ENCODE results near the gene NCAM1.

NCAM1 gene

DNA sequence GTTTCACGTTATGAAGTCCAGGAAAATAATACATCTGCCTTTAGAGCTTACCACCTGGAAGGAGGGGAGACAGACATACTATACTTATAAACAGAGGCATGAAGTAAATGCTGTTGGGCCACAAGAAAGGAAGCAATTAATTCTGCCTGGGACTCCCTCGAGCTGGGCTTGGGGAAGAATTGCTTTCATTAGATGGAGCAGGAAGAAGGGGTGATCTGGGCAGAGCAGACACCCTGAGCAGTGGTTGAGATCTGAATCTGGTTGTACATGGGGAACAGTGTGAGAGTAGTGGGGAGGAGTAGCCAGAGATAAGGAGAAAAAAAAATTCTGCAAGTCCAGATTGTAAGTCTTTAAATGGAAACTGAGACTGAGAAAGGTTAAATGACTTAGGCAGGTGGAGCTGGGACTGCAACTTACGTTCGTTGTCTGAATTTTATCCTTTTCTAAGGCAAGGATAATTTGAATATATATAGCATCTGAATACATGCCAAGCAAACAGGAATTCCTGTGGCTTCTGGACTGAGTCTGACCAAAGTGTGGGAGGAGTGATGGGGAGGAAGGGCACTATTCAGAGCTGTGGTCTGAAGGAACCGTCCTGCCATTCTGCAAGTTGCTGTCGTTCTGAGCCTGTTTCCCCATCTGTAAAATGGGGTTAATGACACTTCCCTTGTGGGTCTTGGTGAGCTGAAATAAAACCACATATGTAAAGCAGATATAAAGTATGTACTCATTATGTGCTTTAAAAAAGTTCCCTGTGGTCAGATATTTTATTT, 7.9 kb downstream of the NCAM1 start:
- DNase-seq (ENCODE audit: low read depth in 2 of 2, low spot score in 1 of 2): no peak

DNA sequence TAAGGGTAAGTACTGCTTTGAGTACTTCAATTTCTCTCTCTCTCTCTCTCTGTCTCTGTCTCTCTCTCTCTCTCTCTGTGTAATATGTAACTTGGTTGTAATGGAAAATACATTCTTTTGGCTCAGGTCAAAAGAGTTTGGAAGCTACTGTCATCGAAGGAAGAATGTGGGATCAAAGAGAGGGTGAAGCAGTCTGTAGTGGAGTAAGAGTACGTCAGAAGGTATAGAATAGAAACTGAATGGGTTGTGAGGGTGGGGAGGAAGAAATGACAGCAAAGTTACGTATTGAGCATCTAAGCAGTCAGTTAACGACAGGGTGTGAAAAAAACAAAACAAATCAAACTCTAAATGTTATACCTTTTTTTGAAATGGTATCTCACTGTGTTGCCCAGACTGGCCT, 10.0 kb downstream of the NCAM1 start:
- no peak for DNase-seq (ENCODE audit: low read depth in 2 of 2, low spot score in 1 of 2)

DNA sequence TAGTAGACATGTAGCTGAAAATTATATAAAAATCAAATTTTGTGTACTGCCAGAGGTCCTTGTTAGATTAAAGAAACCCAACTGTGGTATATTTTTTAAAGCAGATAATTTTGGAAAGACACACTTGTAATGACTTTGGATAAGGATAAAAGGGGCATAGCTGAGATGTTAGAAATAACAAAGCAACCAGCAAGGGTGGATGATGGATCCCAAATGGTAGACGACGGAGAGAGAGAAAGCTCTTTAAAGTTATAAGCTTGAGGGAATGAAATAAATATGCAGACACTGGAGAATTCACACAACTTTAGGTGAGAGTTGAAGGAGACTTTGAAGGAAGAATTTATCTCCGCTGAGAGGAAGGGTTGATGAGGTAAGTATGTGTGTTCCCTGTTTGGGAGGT, 10.6 kb downstream of the NCAM1 start:
- DNase-seq (ENCODE audit: low read depth in 2 of 2, low spot score in 1 of 2): no peak

DNA sequence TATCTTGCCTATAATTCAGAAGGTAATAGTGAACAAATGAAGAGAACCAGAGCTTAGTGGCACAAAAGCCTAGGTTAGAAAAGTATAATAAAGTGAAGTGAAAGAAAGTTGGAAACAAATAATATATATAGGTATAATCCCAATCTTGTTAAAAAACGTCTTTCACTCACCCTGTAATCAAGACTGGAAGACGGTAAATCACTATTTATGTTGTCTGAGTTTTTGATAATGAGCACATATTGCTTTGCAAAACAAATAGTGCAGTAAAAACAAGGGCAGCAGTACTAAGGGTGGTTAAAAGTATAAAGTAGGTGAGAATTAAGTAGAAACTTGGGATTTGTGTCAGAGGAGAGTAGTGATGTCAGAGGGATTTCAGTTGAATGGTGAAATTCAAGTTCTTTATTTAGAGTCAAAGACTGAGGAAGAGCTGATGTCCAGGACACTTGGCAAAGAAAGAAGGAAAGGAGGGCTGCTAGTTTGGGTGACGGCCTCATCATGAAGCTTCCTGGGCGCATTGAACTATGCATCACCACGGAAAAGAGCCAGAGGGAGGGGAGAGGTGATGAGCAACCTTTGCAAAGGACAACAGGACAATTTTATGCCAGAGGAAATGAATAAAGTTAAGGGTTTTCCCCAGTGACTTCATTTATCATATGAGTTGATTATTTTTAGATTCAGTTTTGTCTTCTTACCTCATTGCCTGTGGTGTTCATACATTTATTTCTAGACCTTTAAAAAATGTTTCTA, 11.4 kb downstream of the NCAM1 start:
- DNase-seq (ENCODE audit: low read depth in 2 of 2, low spot score in 1 of 2): no peak

DNA sequence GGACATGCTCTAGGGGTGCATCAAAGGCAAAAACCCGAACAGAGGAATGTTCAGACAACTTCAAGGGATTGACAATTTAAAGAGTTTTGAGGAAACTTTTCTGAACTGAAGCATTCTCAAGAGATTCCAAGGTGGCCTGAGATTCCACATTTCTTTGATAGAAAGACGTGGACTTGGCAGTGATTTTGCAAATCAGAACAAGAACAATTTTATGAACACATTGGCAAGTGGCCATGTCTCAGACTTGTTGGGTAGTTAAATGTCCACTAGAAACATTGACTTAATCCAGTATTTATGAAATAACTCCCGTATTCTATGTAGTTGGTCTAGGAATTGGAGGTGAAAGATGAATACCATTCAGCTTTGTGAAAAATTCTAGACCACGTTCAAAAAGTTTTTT, 13.8 kb downstream of the NCAM1 start:
- no peak for DNase-seq (ENCODE audit: low read depth in 2 of 2, low spot score in 1 of 2)

DNA sequence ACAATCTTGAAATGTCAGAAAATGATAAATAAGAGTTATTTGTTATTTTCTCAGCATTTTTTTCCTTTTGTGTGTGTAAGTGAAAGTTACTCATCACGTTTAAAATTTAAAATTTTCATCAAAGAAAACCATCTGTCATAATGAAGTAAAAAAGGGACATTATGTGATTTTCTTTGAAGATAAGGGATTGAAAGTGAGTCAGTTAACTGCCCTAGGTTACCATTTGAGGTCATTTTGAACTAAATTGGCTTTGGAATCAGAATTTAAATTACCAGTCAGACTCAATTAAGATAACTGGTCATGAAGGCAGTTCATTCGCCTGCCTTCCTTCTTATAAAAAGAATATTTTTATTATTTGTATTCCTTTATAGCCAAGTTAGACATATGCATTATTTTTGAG, 14.3 kb downstream of the NCAM1 start:
- DNase-seq (ENCODE audit: low read depth in 2 of 2, low spot score in 1 of 2): no peak

DNA sequence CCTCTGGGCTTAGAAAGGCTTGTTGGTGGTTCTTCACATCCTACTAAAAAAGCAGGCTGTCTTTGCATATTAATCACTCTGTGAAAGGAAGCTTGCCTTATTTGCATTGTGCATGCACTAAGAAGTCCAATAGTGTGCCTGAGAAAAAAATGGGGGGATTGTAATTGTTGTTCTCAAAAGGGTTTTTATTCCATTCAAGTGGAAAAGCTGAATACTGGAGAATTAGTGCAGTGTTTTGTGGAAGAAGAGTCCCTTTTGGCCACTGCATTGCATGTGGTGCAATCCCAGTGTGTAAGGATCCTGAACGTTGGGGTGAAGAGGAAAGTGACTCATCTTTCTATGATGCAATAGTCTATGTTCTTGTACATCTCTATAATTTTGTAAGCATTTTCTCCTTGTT, 16.5 kb downstream of the NCAM1 start:
- no peak for DNase-seq (ENCODE audit: low read depth in 2 of 2, low spot score in 1 of 2)

DNA sequence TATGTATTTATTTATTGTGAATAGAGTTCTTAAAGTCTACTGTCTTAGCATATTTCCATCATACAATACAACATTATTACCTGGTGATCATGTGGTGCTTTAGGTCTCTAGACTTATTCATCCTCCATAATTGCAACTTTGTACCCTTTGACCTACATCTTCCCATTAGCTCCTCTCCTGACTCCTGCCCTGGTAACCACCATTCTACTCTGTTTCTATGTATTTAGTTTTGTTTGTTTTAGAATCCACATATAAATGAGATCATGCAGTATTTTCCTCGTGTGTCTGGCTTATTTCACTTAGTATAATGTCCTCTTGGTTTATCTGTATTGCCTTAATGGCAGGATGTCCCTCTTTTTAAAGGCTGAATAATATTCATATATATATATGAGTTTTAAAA, 22.7 kb downstream of the NCAM1 start:
- DNase-seq (ENCODE audit: low read depth in 2 of 2, low spot score in 1 of 2): no peak

DNA sequence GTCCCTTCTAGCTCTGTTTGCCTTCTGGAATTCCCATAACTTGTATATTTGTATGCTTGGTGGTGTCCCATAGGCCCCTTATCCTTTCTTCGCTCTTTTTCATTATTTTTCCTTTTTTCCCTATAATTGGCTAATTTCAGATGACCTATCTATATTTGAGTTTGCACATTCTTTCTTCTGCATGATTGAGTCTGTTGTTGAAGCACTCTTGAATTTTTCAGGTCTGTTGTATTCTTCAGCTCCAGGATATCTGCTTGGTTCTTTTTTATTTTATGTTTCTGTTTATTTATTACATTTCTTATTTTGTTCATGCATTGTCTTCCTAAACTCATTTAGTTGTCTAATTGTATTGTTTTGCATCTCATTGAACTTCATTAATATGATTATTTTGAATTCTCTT, 28.0 kb downstream of the NCAM1 start:
- no peak for DNase-seq (ENCODE audit: low read depth in 2 of 2, low spot score in 1 of 2)

DNA sequence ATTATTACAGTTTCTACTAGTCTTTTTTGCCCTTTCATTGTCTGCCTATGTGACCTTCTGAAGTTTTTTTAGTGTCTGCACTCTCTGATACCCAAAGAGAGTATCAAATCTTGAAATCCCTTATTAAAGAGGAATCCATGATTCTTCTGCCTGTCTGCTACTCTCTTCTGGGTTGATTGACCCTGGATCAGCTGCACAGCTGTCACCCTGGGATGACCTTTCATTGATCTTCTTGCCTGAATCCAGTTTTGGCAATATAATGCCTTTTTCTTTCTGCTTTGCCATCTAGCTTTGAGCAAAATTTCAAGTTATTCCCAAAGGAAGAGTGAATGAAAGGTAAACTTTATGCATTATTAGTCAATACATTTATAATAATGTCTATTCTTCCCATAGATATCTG, 32.6 kb downstream of the NCAM1 start:
- DNase-seq (ENCODE audit: low read depth in 2 of 2, low spot score in 1 of 2): no peak

DNA sequence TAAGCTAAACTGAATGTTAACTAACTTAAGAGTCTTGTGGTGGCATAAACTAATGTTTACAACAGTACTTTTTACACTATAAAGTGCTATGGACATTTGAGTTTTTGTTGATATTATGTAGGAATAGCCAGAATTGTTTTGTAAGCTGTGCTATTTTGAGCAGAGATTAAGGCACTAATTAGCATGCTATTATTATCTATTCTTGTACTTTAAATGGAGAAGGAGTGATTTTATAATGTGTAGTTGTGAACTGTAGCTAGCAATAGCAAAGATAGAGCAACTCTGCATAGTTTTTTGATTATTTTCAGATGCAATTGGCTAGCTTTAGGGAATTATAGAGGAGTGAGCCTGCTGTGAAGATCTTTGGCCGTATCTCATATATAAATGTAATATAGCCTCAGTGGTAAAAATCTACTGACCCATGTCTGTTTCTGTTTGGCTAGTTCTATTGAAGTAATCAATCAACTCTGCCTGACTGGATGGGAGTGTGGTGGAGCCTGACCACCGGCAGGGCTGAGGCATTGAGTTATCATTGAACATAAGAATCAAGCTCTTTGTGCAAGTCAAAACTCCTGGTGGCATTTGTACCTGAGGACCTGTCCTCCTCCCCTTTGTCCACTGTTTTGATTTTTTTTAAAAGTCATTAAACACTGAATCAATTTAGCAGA, 34.3 kb downstream of the NCAM1 start:
- DNase-seq (ENCODE audit: low read depth in 2 of 2, low spot score in 1 of 2): no peak

DNA sequence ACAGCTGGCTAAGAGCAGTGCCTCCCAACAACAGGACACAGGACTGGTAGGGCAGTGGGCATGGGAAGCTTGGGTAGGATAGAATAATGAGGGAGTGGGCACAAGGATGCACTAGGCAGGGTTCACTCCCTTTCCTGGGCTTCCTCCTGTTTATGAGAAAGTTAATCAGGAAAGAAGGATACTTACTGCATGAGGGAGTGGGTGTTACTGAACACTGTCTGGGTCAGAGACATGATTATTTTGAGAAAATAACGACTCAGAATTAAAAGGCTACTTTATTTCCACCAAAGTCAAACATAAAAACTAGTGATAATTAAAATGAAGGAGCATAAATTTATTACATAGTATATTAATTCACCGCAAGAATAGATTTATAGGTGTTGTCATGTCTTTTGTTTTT, 35.8 kb downstream of the NCAM1 start:
- no peak for DNase-seq (ENCODE audit: low read depth in 2 of 2, low spot score in 1 of 2)

DNA sequence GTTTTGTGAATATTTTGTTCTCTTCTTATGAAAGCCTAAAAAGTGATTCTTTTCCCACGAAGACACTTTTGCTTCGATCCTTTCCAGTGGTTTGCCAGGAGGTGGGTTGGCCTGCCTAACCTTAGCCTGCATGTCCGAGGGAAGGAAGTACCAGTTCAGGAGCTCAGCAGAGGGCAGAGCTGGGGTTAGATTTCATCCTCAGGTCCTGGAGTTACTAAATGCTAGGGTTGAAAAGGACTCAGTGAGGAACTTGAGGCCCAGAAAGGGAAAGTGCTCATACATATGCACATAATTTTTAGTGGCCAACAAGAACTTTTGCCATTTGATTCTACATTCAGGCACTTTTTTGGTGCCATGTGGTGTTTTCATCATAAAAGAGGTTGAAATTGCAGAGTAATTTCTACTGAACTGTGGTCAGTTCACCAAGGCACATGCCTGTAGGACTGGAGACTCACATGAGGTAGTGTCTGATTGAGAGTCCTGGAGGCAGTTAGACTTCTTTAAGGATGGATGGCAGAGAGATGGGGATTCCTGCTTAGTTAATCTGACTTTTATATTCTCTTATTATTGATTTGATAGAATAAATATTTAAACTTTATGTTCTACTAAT, 36.7 kb downstream of the NCAM1 start:
- no peak for DNase-seq (ENCODE audit: low read depth in 2 of 2, low spot score in 1 of 2)

DNA sequence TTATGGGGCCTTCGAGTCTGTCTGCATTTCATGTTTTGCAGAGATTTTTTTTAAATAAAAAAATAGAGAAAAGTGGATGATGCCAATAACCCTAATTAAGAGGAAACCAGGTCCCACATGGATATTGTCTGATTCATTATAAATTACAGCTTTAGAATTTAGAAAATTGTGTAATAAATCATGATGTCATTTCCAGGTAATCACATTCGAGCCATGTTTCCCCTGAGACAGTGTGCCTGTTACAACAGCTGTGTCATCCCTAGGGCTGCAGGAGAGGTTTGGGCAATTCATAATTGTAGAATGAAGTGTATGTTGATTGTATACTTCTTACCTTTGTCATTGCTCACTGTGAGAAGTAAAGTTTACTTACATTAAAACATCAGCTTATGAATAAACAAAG, 38.3 kb downstream of the NCAM1 start:
- DNase-seq (ENCODE audit: low read depth in 2 of 2, low spot score in 1 of 2): no peak

DNA sequence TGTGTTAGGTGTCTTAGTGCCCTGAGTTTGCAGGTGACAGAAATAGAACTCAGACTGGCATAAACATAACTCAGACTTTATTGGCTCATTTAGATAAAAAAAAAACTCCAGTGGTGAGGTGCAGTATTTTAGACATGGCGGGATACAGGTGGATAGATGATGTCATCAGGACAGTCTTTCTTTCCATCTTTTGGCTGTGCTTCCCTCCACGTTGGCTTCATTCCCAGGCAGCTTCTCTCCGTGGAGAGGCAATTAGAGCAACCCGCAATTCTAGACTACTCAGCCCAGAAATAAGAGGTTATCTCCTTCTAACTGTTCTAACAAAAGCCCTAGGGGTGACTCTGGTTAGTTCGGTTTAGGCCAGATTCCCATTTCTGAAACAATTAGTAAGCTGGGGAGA, 40.5 kb downstream of the NCAM1 start:
- DNase-seq (ENCODE audit: low read depth in 2 of 2, low spot score in 1 of 2): no peak

DNA sequence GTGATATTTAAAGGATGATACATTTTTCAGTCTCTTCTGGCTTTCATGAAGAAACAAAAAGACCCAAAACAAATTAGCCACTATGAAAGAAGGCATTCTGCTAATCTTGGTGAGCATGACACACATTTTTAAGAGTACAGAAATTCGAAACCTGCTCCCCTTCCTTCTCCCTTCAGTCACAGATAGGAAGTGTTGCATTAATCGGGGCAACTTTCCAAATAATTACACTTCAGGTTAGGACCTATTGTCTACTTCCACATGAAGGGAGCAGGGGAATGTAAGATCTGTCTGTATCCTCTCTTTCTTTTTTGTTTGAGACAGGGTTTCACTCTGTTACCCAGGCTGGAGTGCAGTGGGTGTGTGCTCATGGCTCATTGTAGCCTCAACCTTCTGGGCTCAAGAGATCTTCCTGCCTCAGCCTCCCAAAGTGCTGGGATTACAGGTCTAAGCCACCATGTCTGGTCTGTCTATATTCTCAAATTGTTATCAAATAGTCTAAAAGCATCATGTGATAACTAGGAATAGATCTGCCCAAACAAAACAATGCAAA, 45.8 kb downstream of the NCAM1 start:
- DNase-seq (ENCODE audit: low read depth in 2 of 2, low spot score in 1 of 2): no peak

DNA sequence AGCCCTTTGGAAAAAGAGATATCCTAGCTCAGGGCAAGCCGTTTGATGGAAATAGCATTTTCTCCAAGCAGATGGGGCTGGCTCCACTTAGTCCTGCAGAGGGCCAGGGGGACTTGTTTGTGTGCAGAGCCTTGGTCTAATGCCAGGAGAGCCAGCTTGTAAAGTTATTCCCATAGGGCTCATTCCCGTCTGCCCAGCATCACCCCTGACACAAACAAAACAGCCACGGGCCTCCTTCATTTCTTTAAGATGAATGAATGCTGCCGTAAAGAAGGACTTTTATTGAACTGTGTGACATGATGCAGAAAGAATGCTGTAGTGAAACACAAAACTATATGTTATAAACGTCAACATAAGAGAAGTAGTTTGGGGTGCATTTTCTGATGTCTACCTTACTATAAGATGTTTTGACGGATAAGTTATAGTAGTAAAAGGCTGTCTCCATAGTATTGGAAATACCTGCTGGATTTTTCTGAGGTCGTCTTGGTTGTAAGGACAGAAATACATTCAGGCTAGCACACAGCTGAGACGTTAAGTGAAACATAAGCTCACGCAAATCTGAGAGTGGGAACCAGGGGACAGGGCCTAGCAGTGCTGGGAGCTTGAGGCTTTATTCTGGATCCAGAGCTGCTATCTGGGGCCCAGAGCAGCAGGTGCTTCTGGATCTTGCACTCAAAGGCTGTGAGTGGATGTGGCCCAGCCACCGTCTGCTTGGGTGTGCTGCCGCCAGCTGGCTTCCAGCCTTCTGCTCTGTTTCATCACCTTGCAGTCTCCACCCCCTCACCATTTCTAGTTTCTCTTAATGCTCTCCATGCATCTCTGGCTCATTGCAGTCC, 53.3 kb downstream of the NCAM1 start:
- no peak for DNase-seq (ENCODE audit: low read depth in 2 of 2, low spot score in 1 of 2)

DNA sequence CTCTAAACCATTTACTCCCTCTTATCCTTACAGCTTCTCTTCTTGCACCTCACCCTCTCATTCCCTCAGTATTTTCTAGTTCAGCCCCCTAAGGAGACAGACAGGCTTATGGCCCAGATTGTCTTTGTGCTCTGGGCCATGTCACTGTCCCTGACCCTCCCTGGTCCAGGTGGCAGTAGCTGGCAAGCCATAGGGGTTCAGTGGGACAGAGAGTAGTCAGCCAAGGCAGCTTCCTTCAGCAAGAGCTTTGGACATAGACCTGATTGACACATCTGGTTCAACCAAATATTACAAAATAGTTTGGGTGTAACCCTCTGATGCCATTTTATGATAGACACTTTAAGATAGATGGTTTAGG, 53.9 kb downstream of the NCAM1 start:
- no peak for DNase-seq (ENCODE audit: low read depth in 2 of 2, low spot score in 1 of 2)

DNA sequence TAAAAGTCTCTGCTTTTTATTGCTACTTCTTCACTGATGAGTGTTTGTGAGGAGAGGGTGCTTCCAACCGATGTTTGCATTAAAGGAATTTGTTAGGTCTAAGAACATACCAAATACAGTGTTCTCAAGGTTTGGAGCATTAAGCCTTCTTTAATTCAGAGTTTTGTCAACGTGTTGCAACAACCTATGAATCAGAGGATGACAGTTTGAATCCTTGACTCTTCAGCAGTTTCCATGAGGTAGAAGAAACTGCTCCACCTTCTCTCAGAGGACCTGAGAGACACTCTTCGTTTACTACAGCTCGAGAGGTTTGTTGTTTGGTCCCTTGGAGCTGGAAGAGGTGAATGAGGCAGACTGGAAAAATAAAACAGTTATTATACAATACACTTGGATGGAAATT, 55.7 kb downstream of the NCAM1 start:
- DNase-seq (ENCODE audit: low read depth in 2 of 2, low spot score in 1 of 2): no peak

DNA sequence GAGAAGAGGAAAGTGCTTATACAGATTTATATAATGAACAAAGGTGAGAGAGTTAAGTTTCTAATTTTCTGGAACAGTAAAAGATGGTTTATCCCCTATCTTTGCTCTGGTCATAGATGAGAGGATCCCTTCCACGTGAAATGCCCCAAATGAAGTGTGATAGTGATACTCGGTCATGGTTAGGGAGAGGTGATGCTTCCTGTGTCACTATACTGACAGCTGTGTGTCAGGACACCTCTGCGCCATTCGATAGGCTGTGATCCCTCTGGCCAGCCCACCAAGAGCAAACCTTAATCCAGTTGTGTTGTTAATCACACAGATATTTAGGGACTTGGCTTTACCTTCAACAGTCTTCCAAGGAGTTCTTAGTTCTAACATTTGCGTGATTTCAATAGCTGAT, 57.7 kb downstream of the NCAM1 start:
- DNase-seq (ENCODE audit: low read depth in 2 of 2, low spot score in 1 of 2): no peak

DNA sequence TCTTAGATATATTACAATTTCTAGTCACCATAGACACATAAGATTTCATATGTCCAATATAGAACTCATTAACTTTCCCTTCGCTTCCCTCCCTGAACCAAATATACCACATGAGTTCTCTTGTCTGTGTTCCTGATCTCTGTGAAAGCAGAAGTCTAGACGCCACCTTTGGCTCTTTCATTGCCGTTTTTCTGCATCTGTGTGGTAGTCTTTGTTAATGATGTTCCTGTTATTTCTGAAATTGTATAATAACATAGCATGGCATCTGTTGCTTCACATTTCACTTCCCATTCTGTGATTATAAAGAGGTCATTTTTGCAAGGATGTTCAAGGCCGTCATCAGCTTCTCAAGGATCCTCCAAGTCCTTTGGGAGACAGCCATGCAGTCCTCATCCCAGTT, 58.5 kb downstream of the NCAM1 start:
- DNase-seq (ENCODE audit: low read depth in 2 of 2, low spot score in 1 of 2): no peak
